Esophagus squamous epithelium (tissue), 4 donors: ENCODE results near the gene WDR88.

Experiments
- CTCF ChIP-seq, 6 experiments: fragments of 450-650 bp in 4 of 6; fragments of 200-600 bp in 2 of 6; sonication (generic) in 2 of 6; IDR thresholded peaks; one replicate each; pipeline ENCODE4 v1.5.1; 2016 to 2019; ENCODE audit warnings: antibody characterized with exemption in 6 of 6, mild to moderate bottlenecking in 4 of 6, moderate library complexity in 4 of 6
- POLR2A ChIP-seq, 4 donors: fragments of 450-650 bp; IDR thresholded peaks; one replicate each; pipeline ENCODE4 v1.6.1; 2017; ENCODE audit warnings: antibody characterized with exemption in 4 of 4, mild to moderate bottlenecking in 4 of 4, moderate library complexity in 3 of 4

GRCh38 chr19:33157906-33158305 lies 26.0 kb downstream of the WDR88 start:
- no peak for TF ChIP-seq POLR2A (IDR thresholded peaks at IDR 0.05)
- TF ChIP-seq CTCF (IDR thresholded peaks at IDR 0.05), result no peak
